Neural cell (in vitro differentiated cells): ENCODE results near the gene NHLH1.

Experiments
- CTCF ChIP-seq: fragments of 450-650 bp; IDR thresholded peaks from 2 replicates; pipeline ENCODE4 v1.5.1; 2014; ENCODE audit warnings: antibody characterized with exemption, mild to moderate bottlenecking, moderate library complexity; ENCODE audit not compliant: poor library complexity, severe bottlenecking
- EZH2 ChIP-seq: fragments of 200-600, 300-800 bp; shearing (Covaris generic), sonication (generic); IDR thresholded peaks from 2 replicates; pipeline ENCODE4 v1.6.1; 2014; ENCODE audit warnings: antibody characterized with exemption, low read length, borderline replicate concordance, mild to moderate bottlenecking; ENCODE audit not compliant: insufficient read depth, poor library complexity, severe bottlenecking

GRCh38 chr1:160371346-160371631 lies 4.4 kb downstream of the NHLH1 start:
- TF ChIP-seq EZH2 (no peak), CTCF (no peak)
